Nucleus accumbens (tissue), 56 donors: ENCODE results near the gene ADAMTS7.
"Not testable (repeated sequence)": the region's sequence is repeated elsewhere in the genome, so short reads cannot be mapped to it uniquely, and the experiment has no call there.

Source experiments
- DNase-seq, 56 donors: peaks; one replicate each; lab custom pipeline; 2025; lab: John Stamatoyannopoulos, UW

The ADAMTS7 gene

DNA sequence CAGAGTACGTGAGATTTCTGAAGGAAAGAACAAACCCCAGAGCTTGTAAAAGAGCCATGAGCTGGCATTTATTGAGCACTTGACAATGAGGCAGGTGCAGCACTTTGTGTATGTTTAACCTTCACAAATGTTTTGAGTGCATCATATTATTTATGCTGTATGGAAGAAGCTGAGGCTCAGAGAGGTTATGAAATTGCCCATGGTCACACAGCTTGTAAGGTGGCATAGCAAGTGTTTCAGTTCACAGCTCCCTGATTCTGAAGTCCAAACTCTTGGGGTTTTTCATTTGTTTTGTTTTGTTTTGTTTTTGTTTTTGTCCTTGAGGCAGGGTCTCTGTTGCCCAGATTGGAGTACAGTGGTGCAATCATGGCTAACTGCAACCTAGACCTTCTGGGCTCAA is 25.1 kb upstream of the ADAMTS7 start:
- no peak for DNase-seq

DNA sequence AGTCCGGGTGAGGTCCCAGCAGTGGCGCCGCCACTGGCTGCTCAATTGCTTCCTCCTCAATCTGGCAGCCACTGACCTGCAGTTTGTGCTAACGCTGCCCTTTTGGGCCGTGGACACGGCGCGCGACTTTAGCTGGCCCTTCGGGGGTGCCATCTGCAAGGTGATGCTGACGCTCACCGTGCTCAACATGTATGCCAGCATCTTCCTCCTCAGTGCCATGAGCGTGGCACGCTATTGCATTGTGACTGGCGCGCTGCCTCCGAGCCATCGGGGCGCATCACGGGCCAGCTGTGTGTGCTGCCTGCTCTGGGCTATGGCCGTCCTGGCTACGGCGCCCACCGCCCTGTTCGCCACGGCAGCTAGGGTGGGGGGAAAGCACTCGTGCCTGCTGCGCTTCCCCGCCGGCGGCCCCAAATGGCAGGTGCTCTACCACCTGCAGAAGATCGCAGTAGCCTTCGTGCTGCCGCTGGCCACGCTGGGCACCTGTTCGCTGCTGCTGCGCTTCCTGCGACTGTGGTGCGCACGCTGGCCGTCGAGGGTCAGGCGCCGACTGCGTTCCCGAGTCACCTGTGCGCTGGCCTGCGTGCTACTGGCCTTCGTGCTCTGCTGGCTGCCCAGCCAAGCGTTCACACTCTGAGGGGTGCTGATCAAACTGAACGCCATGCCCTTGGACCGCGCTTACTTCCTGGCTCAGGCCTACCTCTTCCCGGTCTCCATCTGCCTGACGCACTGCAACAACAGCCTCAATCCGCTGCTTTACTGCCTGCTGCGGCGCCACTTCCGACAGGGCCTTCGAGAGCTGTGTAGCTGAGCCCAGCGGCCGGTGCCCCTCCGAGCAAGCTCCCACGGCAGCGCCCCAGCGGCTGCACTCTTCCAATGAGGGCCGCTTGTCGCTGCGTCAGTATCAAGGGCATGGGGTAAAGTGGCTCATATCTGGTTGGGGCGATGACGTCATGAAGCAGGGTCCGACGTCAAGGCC is 20.3 kb upstream of the ADAMTS7 start:
- no peak for DNase-seq

- DNase-seq: no peak
These were observed 19.4 kb upstream of the ADAMTS7 start for GRCh38 chr15:78830514-78831228.

DNA sequence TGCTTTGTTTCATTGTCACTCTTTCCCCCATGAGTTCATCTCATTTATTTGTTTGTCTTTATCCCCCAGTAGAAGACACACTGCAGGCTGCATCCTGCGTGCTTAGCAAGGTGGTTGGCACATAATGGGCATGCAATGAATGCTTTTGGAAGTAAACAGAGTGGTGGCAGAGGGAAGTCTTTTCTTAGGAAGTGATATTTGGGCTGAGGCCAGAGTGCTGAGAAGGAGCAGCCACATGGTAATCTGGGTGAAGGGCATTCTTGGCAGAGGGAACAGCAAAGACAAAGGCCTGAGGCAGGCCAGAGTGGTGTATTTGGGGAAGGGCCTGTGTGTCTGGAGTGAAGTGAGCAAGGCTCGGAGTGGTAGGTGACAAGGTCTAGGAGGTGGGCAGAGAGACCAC is 17.7 kb upstream of the ADAMTS7 start:
- DNase-seq: peak in 5 of 56 donors; percentile 5 to 31 (median 9)

GRCh38 chr15:78822514-78822913 is 11.2 kb upstream of the ADAMTS7 start:
- no peak for DNase-seq

DNA sequence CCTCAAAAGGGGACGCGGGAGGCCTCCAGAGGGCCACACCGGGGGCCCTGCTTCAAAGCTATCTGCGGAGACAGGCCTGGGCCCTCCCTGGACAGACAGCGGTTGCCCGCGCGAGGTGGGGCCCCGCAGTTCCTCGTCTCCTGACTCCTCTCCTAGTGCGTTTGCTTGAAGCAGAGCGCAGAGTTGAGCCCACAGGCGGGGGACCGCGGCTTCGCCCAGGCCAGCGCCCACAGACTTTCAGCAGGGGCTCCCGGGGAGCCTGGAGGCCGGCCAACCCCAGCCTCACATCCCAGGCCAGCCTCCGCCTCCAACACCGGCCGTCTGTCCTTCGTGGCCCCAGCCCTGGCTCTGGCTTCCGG is 540 bp upstream of the ADAMTS7 start:
- DNase-seq: no peak

DNA sequence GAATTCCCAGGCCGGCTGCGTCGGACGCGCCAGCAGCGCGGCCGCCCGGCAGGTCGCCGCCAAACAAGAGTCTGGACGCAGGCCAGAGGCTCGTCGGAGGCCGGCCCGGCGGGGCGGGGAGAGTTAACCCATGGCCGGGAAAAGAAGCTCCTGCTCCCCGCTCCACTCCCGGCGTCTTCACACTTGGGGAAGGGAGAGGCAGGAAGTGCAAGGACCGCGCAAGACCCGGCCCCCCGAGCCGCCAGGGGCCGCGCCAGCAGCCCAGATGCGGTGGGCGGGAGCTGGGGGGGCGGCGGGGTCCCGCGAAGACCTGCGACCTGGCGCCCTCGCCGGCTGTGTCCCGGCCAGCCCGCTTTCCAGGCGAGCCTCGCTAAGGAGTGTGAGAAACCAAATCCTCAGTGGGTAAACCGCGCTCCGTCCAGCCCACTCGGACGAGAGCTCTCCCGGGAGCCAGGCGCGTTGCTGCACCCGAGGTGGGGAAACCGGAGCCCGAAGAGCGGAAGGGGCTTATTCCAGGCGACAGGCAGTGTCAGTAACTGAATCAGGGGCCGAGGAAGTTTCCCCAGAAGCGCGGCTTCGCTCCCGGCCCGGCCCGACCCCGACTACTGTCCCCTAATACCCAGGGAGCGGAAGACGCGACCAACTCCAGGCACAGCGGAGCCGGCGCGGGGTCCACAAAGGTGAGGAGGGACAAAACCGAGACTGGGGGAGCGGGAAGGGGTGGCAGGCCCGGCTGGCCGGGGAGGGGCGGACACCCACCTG is 721 bp downstream of the ADAMTS7 start:
- peak in 5 of 56 donors; percentile 12 to 43 (median 32) for DNase-seq

DNA sequence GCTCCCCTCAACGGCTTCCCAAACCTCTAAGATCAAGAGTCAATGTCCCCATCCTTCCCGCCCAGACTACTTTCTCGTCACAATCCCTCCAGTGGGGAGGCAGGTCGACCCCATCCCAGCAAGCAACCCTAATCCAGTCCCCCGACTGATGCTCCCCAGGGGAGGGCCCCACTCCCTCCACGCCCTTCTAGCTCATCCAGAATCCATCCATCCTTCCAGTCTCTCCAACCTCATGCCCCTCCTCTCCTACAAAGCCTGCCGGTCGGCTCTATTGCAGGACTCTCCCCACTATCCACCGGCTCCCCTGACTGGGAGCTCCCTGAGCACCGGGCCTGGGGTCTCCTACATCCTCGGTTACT is 1.3 kb downstream of the ADAMTS7 start:
- no peak for DNase-seq

DNA sequence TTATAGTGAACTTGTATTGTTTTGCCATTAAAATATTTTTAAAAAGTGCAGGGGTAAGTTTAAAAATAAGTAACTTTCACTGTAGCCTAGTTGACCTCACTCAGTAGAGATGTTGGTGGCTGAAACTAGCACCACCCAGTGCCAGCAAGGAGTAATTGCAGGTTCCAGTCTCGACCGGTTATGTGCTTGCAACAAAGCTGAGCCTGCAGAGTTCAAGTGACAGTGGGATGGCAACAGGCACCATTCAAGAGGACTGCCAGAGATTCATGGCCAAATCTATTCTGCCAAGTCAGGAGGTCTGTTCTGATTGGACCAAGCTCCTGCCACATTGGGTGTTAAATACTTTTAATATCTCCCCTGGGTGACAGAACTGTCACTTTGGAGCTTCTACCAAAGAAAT is 2.7 kb downstream of the ADAMTS7 start:
- no peak for DNase-seq

DNA sequence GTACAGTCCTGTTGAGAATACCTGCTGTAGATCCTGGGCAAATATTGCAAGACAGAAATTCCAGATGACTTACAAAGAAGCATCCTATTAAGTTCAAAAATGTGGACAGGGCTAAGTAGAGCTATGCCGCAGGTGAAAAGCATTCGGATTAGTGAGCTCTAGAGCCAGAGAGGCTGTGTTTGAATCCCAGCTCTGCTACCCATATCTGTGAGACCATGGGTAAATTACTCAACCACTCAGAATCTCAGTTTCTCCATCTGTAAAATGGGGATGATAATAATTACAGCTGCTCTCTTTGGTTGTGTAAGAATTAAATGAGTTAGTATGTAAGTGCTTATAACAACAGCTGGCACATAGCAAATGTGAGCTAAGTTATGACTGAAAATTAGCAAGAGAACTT is 3.9 kb downstream of the ADAMTS7 start:
- DNase-seq: no peak

GRCh38 chr15:78804391-78804792 is 6.9 kb downstream of the ADAMTS7 start:
- peak in 10 of 56 donors; percentile 8 to 42 (median 22) for DNase-seq

GRCh38 chr15:78800806-78801205 is 10.5 kb downstream of the ADAMTS7 start:
- DNase-seq: no peak

DNA sequence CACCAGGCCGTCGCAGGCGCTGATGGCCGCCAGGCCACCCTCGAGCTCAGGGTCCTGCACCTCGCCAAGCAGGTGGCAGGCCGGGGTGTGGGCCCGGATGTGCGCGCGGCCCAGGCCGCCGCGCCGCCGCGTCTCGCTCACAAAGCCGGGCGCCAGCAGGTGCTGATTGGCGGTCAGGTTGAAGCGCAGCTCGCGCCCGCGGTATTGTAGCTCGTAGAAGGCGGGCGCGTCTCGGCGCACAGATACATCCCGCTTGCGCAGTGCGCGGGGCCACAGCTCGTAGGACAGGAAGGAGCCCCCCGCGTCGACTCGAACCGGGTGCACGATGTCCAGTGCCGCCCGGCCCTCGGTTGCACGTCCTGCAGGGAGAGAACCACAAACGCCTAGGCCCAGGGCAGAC is 11.1 kb downstream of the ADAMTS7 start:
- DNase-seq: no peak

- DNase-seq: not testable (repeated sequence)
These were observed 12.2 kb downstream of the ADAMTS7 start for GRCh38 chr15:78799102-78799501.

DNA sequence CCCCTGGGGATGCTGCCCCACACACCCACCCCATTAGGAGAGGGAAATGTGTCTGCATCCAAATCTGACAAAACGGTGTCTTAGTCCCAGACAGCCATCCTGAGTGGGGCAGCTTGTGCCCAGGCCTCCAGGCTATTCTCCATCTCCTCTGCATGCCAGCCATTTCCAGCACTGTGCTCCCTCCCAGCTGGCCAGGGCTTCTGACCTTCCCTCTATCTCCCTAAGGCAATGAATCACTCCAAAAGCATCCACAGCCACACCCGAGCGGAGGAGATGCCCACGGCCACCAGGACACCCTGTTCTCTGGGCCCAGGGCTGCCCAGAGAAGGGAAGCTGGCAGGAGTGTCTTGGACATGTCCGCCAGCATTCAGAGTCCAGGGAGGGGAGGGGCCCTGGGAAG is 12.9 kb downstream of the ADAMTS7 start:
- not testable (repeated sequence) for DNase-seq

DNA sequence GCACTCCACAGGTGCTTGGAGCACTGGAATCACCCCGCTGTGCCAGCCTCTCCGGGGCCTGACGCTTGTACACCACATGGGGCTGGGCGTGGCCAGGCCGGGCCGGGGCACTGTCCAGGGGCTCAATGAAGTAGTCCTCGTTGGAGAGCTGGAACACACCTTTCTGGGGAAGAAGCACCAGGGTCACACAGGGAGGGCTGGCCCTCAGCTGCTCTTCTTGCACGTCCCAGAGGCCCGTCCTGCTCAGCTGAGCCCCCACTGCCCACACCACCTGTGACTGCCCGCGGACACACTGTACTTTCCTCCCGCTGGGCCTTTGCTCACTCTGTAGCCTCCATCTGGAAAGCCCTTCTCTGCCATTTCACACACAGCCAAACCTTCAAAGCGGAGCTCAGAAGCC is 13.3 kb downstream of the ADAMTS7 start:
- DNase-seq: no peak

DNA sequence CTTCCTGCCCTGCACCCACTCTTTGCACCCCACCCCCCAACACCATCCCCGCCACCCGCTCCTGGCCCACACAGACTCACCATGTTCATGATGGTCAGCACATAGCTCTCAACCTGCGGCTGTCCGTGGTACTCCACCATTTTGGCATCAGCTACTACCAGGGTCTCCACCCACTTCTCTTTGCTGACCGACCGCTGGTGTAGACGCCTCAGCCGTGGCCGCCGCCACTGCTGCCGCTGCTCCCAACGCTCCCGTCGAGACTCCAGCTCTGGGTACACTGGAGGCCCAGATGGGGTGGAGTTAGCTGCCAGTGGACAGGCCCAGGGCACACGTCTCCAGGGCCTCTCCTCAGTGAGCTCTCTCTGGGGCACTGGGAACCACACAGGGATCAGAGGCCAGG is 14.8 kb downstream of the ADAMTS7 start:
- no peak for DNase-seq

DNA sequence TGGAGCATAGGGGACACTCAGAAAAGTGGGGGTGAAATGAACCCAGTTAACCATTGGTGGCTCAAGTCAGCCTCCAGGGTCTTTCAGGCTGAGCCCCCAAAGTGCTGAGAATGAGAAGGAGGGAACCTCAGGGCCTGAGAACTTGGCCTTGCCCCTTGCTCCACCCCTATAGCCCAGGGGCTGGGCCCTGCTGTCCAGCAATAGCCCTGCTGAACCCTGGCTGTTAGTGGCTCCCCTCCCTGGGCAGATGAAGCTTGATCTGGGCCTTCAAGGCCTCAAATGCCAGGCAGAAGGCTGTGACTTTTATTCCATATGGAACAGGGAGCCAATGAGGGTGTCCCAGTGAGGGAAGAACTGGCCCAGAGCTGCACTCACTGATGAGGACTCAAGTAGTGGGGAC is 16.2 kb downstream of the ADAMTS7 start:
- DNase-seq: no peak

DNA sequence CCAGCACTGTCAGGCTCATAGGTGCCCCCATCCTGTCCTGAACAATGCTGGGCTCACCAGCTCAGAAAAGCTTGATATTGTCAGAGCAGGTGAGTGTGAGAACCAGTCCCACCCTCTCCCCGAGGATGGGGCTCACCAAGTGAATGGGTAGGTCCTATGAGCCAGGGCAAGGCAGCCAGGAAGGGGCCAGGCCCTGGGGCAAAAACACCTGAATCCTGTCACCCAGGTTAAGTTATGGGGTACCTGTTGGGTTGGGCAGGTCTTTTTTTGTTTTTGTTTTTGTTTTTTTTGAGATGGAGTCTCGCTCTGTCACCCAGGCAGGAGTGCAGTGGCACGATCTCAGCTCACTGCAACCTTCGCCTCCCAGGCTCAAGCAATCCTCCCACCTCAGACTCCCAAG is 16.8 kb downstream of the ADAMTS7 start:
- DNase-seq: not testable (repeated sequence)

DNA sequence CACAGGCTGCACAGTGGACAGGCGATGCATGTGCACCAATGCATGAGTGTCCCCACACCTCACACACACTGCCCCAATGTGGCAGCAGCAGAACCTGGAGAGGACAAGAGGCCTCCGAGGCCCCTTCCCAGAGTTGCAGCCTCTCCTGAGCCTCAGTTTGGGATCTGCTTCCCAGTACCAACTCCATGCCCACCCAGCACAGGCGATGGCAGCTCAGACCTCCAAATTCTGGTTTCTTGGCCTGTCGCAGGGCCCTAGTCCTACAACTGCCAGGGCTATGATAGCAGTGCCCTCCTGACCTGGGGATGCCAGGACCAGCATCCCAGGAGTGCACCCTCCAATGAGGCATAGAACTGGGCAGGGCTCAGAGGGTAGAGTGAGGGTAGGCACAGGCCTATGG is 19.9 kb downstream of the ADAMTS7 start:
- DNase-seq: no peak

- no peak for DNase-seq
These were observed 21.2 kb downstream of the ADAMTS7 start for GRCh38 chr15:78790027-78790426.
